Activated T-helper 2 cell treated with anti-CD3 and anti-CD28 coated beads, Interferon-gamma antibody, Interleukin-2, Interleukin-4, amounts not matched to agents 10 μg/mL and 5 μg/mL and 100 μg/mL, durations not matched to agents 14 hours and 24 hours and 36 hours (primary cell): ENCODE data around the gene IL17C. TPM values are rescaled to one million over a fixed set of nuclear protein-coding genes. Genes with fewer than 3 reads are reported as not detected.
"Not testable (repeated sequence)": the region's sequence is repeated elsewhere in the genome, so short reads cannot be mapped to it uniquely, and the experiment has no call there.

Source experiments
- DNase-seq: peaks from one replicate; pipeline ENCODE4 v3.0.0; 2021; ENCODE audit warnings: low spot score
- H3K27ac Mint-ChIP-seq: one replicate; pipeline ENCODE4 v1.8.0; 2021; ENCODE audit warnings: mixed read lengths
- H3K27me3 Mint-ChIP-seq: one replicate; pipeline ENCODE4 v1.8.0; 2021; ENCODE audit warnings: low read depth, mixed read lengths
- H3K36me3 Mint-ChIP-seq: one replicate; pipeline ENCODE4 v1.8.0; 2021; ENCODE audit warnings: low read depth, mixed read lengths
- H3K4me1 Mint-ChIP-seq: one replicate; pipeline ENCODE4 v1.8.0; 2021; ENCODE audit warnings: low read depth, mixed read lengths
- H3K4me3 Mint-ChIP-seq: one replicate; pipeline ENCODE4 v1.8.0; 2021; ENCODE audit warnings: low read depth, mild to moderate bottlenecking, moderate library complexity, mixed read lengths
- H3K9me3 Mint-ChIP-seq: one replicate; pipeline ENCODE4 v1.8.0; 2021; ENCODE audit warnings: mixed read lengths
- intact Hi-C: fragments of 100-400 bp; cut with micrococcal nuclease; formaldehyde crosslinking; loops from one replicate; pipeline ENCODE4 v1.15.1; 2023
- total RNA-seq: library from RNA; stranded (reverse); gene quantifications from 2 replicates; pipeline ENCODE4 v1.2.3, GENCODE V29; 2022

IL17C gene
- total RNA-seq, 1 donor from 2014 or later = not detected

GRCh38 chr16:88599825-88600538 is 38.4 kb upstream of the IL17C start:
- H3K27ac Mint-ChIP-seq = no peak overlapping the region
- DNase-seq = no peak
- H3K36me3 Mint-ChIP-seq = peaks cover 53% of the 10 kb centered on the region
- no peaks in the 10 kb centered on the region for H3K9me3 Mint-ChIP-seq
- intact Hi-C loops = no loop called here
- H3K27me3 Mint-ChIP-seq = no peaks in the 10 kb centered on the region
- peaks cover 5% of the 10 kb centered on the region for H3K4me1 Mint-ChIP-seq
- no peak overlapping the region for H3K4me3 Mint-ChIP-seq

DNA sequence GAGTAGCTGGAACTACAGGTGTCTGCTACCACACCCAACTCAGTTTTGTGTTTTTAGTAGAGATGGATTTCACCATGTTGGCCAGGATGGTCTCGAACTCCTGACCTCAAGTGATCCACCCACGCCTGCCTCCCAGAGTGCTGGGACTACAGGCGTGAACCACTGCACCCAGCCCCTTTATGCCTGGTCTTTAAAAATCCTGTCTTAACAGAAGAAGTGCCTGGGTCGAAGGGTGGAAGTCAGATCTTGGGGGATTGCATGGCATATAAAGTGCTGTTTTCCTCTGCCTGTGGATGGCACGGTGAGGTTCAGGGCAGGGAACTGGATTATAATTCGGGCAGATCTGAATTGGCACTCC is 37.9 kb upstream of the IL17C start:
- Mint-ChIP-seq H3K27me3 (no peaks in the 10 kb centered on the region), H3K36me3 (peaks cover 51% of the 10 kb centered on the region), H3K27ac (no peak overlapping the region), H3K4me3 (no peak overlapping the region), H3K4me1 (peaks cover 5% of the 10 kb centered on the region), H3K9me3 (no peaks in the 10 kb centered on the region)
- intact Hi-C loops = no loop called here
- DNase-seq = no peak

DNA sequence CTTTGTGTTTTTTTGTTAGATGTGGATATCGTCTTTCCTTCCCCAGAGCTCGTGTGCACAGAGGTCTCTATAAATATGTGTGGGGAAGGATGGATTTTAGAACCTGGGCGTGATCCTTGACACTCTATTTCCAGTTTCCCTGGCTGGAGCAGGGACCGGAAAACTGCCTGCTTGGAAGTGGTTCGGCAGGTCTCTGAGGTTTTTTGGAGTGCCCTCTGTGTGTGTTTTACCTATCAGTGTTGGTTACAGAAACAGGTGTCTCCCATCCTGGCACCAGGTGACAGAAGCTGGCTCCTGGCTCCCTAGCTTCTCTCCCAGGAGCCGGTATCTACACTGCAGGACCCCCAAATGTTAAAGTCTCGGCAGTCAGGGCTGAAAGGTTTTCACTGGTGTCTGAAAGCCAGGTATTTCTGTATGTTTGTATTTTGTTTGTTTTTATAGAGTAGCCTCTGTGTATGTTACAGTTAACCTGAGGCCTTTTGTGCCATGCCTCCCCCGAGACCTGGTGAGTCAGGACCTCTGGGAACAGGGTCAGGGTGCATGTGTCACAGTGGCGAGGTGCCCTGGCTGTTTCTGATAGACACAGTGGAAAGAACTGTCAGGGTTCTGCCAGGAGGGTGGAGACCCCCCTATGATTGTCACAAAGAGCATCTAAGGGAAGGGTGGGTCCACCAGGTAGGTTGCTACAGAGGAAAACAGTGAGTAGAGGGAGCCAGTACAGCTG is 36.9 kb upstream of the IL17C start:
- Mint-ChIP-seq H3K9me3 (no peaks in the 10 kb centered on the region), H3K4me3 (no peak overlapping the region), H3K27ac (no peak overlapping the region), H3K4me1 (peaks cover 1% of the 10 kb centered on the region), H3K36me3 (peaks cover 51% of the 10 kb centered on the region), H3K27me3 (no peaks in the 10 kb centered on the region)
- DNase-seq = no peak
- intact Hi-C loops = no loop called here

GRCh38 chr16:88602091-88602490 is 36.3 kb upstream of the IL17C start:
- intact Hi-C loops = no loop called here
- H3K4me3 Mint-ChIP-seq = no peak overlapping the region
- no peaks in the 10 kb centered on the region for H3K4me1 Mint-ChIP-seq
- no peak overlapping the region for H3K27ac Mint-ChIP-seq
- no peak for DNase-seq
- no peaks in the 10 kb centered on the region for H3K27me3 Mint-ChIP-seq
- H3K36me3 Mint-ChIP-seq = peaks cover 55% of the 10 kb centered on the region
- no peaks in the 10 kb centered on the region for H3K9me3 Mint-ChIP-seq

GRCh38 chr16:88605186-88606147 is 32.9 kb upstream of the IL17C start:
- intact Hi-C loops = no loop called here
- H3K27ac Mint-ChIP-seq = no peak overlapping the region
- DNase-seq = no peak
- H3K4me1 Mint-ChIP-seq = no peaks in the 10 kb centered on the region
- H3K4me3 Mint-ChIP-seq = no peak overlapping the region
- no peaks in the 10 kb centered on the region for H3K27me3 Mint-ChIP-seq
- peaks cover 57% of the 10 kb centered on the region for H3K36me3 Mint-ChIP-seq
- no peaks in the 10 kb centered on the region for H3K9me3 Mint-ChIP-seq

DNA sequence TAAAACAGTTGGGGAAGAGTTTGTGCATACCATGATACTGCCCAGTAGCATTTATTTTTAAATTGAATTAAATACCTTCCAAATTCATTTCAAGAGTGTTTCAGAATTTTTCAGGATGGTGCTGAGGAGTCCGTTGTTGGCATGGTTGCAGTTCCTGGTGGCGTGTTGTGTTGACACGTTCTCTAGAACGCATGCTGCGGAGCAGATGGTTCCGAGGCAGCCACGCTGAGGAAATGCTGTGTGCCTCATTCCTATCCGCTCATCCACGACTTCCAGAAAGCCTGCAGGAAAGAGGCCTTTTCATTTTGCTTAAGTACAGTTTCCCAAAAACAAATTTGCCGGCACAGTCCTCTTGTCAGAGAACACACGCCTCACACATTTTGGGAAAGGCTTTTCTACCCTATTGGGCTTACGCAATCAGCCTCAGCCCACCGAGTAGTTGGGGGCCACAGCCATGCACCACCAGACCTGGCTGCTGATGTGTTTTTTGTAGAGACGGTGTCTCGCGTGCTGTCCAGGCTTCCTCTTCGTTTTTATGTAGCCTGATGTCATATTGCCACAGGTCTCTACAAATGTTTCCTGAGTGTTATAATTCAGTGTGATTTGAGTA is 32.1 kb upstream of the IL17C start:
- no peak overlapping the region for H3K27ac Mint-ChIP-seq
- no peak for DNase-seq
- no peak overlapping the region for H3K4me3 Mint-ChIP-seq
- peaks cover 56% of the 10 kb centered on the region for H3K36me3 Mint-ChIP-seq
- intact Hi-C loops = no loop called here
- H3K4me1 Mint-ChIP-seq = no peaks in the 10 kb centered on the region
- no peaks in the 10 kb centered on the region for H3K27me3 Mint-ChIP-seq
- H3K9me3 Mint-ChIP-seq = no peaks in the 10 kb centered on the region

GRCh38 chr16:88608076-88608475 is 30.3 kb upstream of the IL17C start:
- no peaks in the 10 kb centered on the region for H3K4me1 Mint-ChIP-seq
- no peak overlapping the region for H3K27ac Mint-ChIP-seq
- intact Hi-C loops = no loop called here
- peaks cover 49% of the 10 kb centered on the region for H3K36me3 Mint-ChIP-seq
- no peaks in the 10 kb centered on the region for H3K9me3 Mint-ChIP-seq
- DNase-seq = no peak
- no peaks in the 10 kb centered on the region for H3K27me3 Mint-ChIP-seq
- H3K4me3 Mint-ChIP-seq = no peak overlapping the region

DNA sequence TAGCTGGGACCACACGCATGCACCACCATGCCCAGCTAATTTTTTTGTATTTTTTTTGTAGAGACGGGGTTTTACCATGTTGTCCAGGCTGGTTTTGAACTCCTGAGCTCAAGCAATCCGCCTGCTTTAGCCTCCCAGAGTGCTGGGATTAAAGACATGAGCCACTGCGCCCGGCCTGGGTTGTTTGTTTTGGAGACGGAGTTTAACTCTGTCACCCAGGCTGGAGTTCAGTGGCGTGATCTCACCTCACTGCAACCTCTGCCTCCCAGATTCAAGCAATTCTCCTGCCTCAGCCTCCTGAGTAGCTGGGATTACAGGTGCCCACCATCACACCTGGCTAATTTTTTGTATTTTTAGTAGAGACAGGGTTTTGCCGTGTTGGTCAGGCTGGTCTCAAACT is 28.9 kb upstream of the IL17C start:
- H3K27me3 Mint-ChIP-seq, H3K27ac Mint-ChIP-seq, H3K4me1 Mint-ChIP-seq, H3K4me3 Mint-ChIP-seq, DNase-seq, intact Hi-C loops, H3K9me3 Mint-ChIP-seq: not testable (repeated sequence)
- peaks cover 53% of the 10 kb centered on the region for H3K36me3 Mint-ChIP-seq

- Mint-ChIP-seq H3K4me3 (no peak overlapping the region), H3K27me3 (no peaks in the 10 kb centered on the region), H3K27ac (no peak overlapping the region), H3K36me3 (peaks cover 53% of the 10 kb centered on the region), H3K4me1 (no peaks in the 10 kb centered on the region), H3K9me3 (no peaks in the 10 kb centered on the region)
- DNase-seq = no peak
- intact Hi-C loops = no loop called here
These were observed 28.3 kb upstream of the IL17C start for GRCh38 chr16:88610080-88610479.

GRCh38 chr16:88610909-88611812 is 27.2 kb upstream of the IL17C start:
- DNase-seq = no peak
- Mint-ChIP-seq H3K27me3 (no peaks in the 10 kb centered on the region), H3K4me1 (no peaks in the 10 kb centered on the region)

DNA sequence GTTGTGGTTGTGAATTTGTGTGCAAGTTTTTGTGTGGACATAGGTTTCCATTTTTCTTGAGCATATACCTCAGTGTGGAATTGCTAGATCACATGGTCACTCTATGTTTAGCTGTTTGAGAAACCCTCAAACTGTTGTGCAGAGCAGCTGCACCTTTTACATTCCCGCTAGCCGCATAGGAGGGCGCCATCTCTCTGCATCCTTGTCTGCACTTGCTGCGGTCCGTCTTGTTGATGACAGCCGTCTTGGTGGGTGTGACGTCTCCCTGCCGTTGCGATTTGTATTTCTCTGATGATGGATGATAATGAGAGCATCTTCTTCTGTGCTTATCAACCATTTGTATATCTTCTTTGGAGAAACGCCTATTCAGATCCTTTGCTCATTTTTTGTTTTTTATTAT is 25.1 kb upstream of the IL17C start:
- H3K4me3 Mint-ChIP-seq = no peak overlapping the region
- intact Hi-C loops = no loop called here
- no peak for DNase-seq
- H3K27ac Mint-ChIP-seq = peak overlapping the region; percentile 30
- H3K36me3 Mint-ChIP-seq = peaks cover 50% of the 10 kb centered on the region
- no peaks in the 10 kb centered on the region for H3K9me3 Mint-ChIP-seq
- no peaks in the 10 kb centered on the region for H3K4me1 Mint-ChIP-seq
- H3K27me3 Mint-ChIP-seq = no peaks in the 10 kb centered on the region

More at GRCh38 chr16:88610909-88611812, 27.2 kb upstream of the IL17C start:
- H3K4me3 Mint-ChIP-seq = no peak overlapping the region
- peaks cover 54% of the 10 kb centered on the region for H3K36me3 Mint-ChIP-seq
- intact Hi-C loops = no loop called here
- H3K9me3 Mint-ChIP-seq = no peaks in the 10 kb centered on the region
- H3K27ac Mint-ChIP-seq = no peak overlapping the region
